H7 (cell line): ENCODE results near the gene ADTRP. TPM values are rescaled to one million over a fixed set of nuclear protein-coding genes. Genes with fewer than 3 reads are reported as not detected.

Source experiments
- DNase-seq: peaks from one replicate; pipeline ENCODE4 v3.0.0; 2012
- H3K27me3 ChIP-seq: 2 replicates; pipeline ENCODE4 v1.6.0; 2011; ENCODE audit warnings: mild to moderate bottlenecking, low read length; ENCODE audit not compliant: control insufficient read depth, insufficient read depth
- H3K36me3 ChIP-seq: replicated peaks from 2 replicates; pipeline ENCODE4 v1.5.1; 2011; ENCODE audit warnings: low read length; ENCODE audit not compliant: control insufficient read depth, insufficient read depth
- H3K4me3 ChIP-seq: 2 replicates; pipeline ENCODE4 v1.5.1; 2011; ENCODE audit warnings: low read depth, mild to moderate bottlenecking, control low read depth, low read length, moderate library complexity; ENCODE audit not compliant: insufficient read depth
- total RNA-seq: library from RNA; depleted of rRNA; stranded (reverse); fragments of >200 nt; shearing (Covaris generic); gene quantifications from 2 replicates; pipeline ENCODE4 v1.2.3, GENCODE V29; 2014

Gene ADTRP
- total RNA-seq, 1 experiment from 2014 or later, result 0.21 TPM

DNA sequence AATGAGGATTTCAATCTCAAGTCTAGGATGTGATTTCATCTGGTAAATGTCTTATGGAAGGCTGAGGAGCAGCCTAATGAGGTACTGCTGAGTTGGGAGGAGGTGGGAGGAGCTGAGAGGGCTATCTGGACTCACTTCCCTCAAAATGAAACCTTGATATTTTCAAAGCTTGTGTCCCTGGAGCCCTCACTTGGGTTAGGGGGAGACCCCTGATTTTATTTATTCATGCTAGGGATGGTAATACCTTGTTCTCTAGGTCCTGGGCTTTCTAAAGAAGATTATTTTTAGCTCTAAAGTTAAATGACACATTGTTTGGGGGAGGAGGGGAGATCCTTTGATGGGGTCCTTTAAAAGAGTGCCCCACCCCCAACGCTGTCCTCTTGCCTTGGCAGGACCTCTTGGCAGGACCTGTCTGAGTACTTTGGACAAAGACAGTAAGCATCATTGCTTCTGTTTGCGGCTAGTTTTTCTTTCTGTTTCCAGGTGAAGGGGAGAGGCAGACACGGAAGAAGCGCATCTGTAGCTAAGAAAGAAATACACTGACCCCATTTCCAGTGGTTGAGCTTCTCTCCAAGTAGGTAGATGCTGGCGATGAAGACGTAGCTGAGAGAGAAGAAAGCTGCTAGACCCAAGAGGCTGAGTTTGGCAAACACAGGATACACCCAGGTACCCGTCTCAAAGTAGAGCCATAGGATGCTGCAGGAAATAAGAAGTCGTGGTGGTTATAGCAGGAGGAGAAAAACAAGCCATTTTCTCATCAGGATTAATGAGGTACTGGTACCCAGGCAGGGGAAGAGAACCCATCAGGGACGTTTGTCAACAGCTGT lies 55.6 kb downstream of the ADTRP start:
- no peaks in the 10 kb centered on the region for H3K36me3 ChIP-seq
- no peak overlapping the region for H3K4me3 ChIP-seq

DNA sequence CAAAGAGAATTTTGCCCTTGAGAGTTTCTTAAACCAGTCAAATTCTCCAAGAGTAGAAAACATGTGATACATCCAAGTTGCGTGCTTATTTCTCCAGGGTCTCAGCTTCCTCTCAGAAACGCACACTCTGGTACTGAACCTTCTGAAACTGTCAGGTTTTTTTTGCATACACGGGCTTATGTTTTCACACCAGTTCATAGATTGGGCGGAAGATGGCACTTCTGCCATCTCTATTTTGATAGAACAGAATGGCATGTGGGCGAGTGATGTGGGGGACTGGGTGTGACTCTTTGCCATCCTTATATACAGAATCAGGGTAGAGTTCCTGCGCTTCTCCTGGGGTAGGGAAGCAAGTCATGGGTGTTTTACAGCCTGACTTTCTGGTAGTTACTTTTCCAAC lies 56.4 kb downstream of the ADTRP start:
- no peak for DNase-seq
- Histone ChIP-seq H3K4me3 (no peak overlapping the region), H3K36me3 (no peaks in the 10 kb centered on the region), H3K27me3 (no peaks in the 10 kb centered on the region)

More for the DNA sequence above, 55.6 kb downstream of the ADTRP start:
- DNase-seq, result no peak
- H3K27me3 ChIP-seq, result no peaks in the 10 kb centered on the region

DNA sequence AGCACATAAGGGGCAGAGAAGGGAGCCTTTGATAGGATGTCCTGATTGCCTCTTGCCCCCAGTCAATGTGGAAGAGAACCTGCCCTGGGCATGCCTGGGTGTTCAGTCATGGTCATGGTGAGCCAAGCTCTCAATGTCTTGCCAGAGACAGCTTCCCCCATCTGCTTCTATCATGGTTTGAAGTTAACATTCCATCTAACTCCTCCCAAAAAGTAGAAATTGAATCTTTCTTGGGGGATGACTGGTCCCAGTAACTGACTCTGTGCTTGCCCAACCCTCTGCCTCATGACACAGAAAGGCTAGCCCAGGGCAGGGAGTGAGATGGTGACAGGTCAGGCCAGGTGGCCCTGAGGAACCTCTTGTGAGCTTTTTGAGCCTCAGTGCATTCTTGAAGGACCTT lies 60.1 kb downstream of the ADTRP start:
- Histone ChIP-seq H3K36me3 (no peaks in the 10 kb centered on the region), H3K4me3 (no peak overlapping the region), H3K27me3 (no peaks in the 10 kb centered on the region)
- no peak for DNase-seq

DNA sequence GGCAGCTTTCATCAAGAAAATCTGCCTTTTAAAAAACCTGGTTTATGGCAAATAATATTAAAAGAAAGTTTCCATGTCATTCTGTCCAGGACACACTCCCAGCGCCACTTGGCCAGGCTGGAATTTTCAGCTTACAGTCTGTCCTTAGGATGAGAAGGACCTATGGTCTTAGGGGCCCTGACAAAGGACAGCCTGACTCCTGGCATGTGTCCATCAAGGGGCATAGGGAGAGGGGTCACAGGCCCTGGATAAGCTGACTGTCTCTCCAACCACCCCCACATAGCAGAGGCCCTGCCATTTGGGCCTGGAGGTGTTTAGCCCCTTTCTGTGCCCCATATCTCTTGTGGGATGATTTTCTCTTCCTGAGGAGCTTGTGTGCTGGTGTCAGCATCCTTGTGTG lies 60.6 kb downstream of the ADTRP start:
- no peaks in the 10 kb centered on the region for H3K27me3 ChIP-seq
- no peak overlapping the region for H3K4me3 ChIP-seq
- DNase-seq, result no peak
- no peaks in the 10 kb centered on the region for H3K36me3 ChIP-seq

DNA sequence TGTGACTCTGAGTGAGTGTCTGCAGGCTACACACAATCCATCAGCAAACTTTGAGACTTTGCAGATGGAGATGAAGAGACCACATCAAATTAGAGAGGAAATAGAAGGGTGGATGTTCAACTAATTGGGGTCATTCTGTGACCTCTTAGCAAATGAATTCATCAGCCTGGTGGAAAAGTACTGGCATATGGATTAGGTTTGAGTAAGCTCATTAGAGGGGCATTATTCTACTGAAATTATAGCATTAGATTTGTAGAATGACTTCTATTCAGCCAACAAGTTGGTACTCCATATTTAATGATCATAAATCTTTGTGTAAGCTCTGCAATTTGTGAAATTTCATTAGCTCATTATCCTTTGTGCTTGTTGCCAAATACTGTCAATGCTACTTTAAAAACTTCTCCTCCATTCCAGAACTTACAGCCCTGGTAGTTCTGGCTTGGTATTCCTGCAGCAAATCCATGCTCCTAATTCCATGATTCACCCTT lies 63.8 kb downstream of the ADTRP start:
- H3K27me3 ChIP-seq, result no peaks in the 10 kb centered on the region
- DNase-seq, result no peak
- no peak overlapping the region for H3K4me3 ChIP-seq
- H3K36me3 ChIP-seq, result no peaks in the 10 kb centered on the region

GRCh38 chr6:11714116-11714797 lies 64.3 kb downstream of the ADTRP start:
- DNase-seq, result no peak
- no peaks in the 10 kb centered on the region for H3K27me3 ChIP-seq
- no peak overlapping the region for H3K4me3 ChIP-seq
- no peaks in the 10 kb centered on the region for H3K36me3 ChIP-seq

DNA sequence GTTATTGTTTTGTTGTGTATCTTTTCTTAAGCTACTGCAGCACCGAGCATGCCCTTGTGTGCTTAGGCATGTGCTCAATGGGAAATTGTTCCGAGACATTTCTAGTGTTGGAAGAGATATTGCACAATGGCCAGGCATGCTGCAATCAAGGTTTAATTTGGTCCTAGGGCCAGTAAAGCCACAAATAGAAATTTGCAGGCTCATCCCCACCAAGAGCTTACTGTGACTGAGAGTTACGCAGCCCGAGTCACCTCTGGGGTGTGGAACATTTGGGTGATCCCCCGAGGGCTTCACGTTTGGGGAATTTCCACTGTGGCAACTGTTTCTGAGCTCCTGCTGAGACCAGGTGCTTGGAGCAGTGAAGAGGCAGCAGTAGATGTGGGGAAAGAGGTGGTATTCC lies 65.8 kb downstream of the ADTRP start:
- Histone ChIP-seq H3K4me3 (no peak overlapping the region), H3K36me3 (no peaks in the 10 kb centered on the region), H3K27me3 (no peaks in the 10 kb centered on the region)
- no peak for DNase-seq

GRCh38 chr6:11711984-11712711 lies 66.5 kb downstream of the ADTRP start:
- Histone ChIP-seq H3K27me3 (no peaks in the 10 kb centered on the region), H3K4me3 (no peak overlapping the region), H3K36me3 (no peaks in the 10 kb centered on the region)
- no peak for DNase-seq

- DNase-seq, result no peak
- H3K36me3 ChIP-seq, result no peaks in the 10 kb centered on the region
- H3K27me3 ChIP-seq, result no peaks in the 10 kb centered on the region
- H3K4me3 ChIP-seq, result no peak overlapping the region
Observed at GRCh38 chr6:11711003-11711983, 67.3 kb downstream of the ADTRP start.

GRCh38 chr6:11710311-11710761 lies 68.3 kb downstream of the ADTRP start:
- no peaks in the 10 kb centered on the region for H3K27me3 ChIP-seq
- H3K36me3 ChIP-seq, result no peaks in the 10 kb centered on the region
- H3K4me3 ChIP-seq, result no peak overlapping the region
- no peak for DNase-seq

- H3K27me3 ChIP-seq, result no peaks in the 10 kb centered on the region
Observed at GRCh38 chr6:11706171-11706570, 72.4 kb downstream of the ADTRP start.

DNA sequence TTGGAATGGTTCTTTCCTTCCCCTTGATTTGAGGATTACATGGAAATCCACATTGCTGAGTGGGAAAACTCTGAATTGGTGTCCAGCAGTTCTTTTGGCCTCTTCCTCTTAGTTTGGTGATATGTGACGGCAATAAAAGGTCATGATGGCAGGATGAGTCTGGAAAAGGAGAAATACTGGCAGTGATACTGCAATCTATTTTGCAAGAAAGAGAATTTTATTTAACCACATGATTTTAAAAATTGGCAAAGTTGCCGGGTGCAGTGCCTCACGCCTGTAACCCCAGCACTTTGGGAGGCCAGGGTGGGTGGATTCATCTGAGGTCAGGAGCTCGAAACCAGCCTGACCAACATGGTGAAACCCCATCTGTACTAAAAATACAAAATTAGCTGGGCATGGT lies 73.1 kb downstream of the ADTRP start:
- no peaks in the 10 kb centered on the region for H3K36me3 ChIP-seq
- DNase-seq, result no peak
- H3K27me3 ChIP-seq, result no peaks in the 10 kb centered on the region
- no peak overlapping the region for H3K4me3 ChIP-seq

More at GRCh38 chr6:11706171-11706570, 72.4 kb downstream of the ADTRP start:
- Histone ChIP-seq H3K36me3 (no peaks in the 10 kb centered on the region), H3K4me3 (no peak overlapping the region)
- DNase-seq, result no peak

DNA sequence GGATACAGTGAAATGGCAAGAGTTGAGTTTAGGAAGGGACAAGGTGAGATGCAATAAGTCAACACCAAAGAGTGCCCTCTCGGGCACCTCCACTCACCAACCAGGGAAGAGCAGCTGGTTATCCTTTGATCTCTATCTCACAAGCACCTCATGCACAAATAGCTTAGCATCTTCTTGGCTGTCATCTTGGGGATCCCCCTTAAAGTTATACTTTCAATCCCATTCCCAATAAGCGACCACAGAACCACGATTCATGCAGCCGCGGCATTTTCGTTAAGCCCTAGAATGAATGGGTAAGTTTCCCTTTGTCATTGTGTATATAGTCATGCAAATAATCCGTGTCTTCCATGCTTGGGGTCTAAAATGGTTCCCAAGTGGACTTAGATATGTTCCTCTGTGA lies 73.5 kb downstream of the ADTRP start:
- H3K4me3 ChIP-seq, result no peak overlapping the region
- no peaks in the 10 kb centered on the region for H3K36me3 ChIP-seq
- no peaks in the 10 kb centered on the region for H3K27me3 ChIP-seq
- DNase-seq, result no peak

DNA sequence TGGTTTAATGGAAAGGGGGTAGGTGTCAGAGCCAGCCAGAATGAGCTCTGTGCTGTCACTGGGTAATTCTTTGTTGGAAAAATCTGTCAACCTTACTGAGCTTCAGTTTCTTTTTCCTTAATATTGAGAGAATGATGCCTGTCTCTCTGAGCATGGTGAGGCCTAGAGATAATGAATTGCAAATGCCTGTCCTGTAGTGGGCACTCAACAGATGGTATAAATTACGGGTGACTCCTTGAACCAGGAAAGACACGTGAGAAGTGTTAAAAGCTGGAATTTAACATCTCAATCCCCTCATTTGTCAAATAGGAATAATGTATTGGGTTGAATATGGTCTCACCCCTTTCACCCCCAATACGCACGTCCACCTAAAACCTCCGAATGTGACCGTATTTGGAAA lies 74.9 kb downstream of the ADTRP start:
- H3K4me3 ChIP-seq, result no peak overlapping the region

More for the DNA sequence above, 74.9 kb downstream of the ADTRP start:
- no peak for DNase-seq
- Histone ChIP-seq H3K27me3 (no peaks in the 10 kb centered on the region), H3K36me3 (no peaks in the 10 kb centered on the region)
